GM12878 (cell line): ENCODE measurements around the gene ZSCAN9. TPM values are rescaled to one million over a fixed set of nuclear protein-coding genes. Genes with fewer than 3 reads are reported as not detected.

Source experiments
- ASH2L ChIP-seq: fragments of 300-600, 200-600 bp; sonication (generic); IDR thresholded peaks from 2 replicates; pipeline ENCODE4 v1.6.1; 2017; ENCODE audit warnings: low read depth, mild to moderate bottlenecking, borderline replicate concordance
- CBFB ChIP-seq: IDR thresholded peaks from 2 replicates; pipeline ENCODE4 v1.6.1; 2016; ENCODE audit warnings: antibody characterized with exemption, low read depth
- CHD2 ChIP-seq: IDR thresholded peaks from 2 replicates; pipeline ENCODE4 v1.6.1; 2011; ENCODE audit warnings: low read depth, low read length, improper control_type of control experiment, borderline replicate concordance
- CTCF ChIP-seq, 3 experiments: IDR thresholded peaks in 2 of 3; conservative IDR thresholded peaks in 1 of 3; 2 replicates each; pipeline ENCODE4 v1.5.1; 2011; ENCODE audit warnings: low read depth in 3 of 3, low read length in 3 of 3, mild to moderate bottlenecking in 3 of 3, control low read depth in 2 of 3, moderate library complexity in 2 of 3, inconsistent platforms in 1 of 3, mixed read lengths in 1 of 3; ENCODE audit not compliant: control insufficient read depth in 2 of 3, insufficient read depth in 1 of 3; ENCODE audit errors: extremely low read depth in 1 of 3
- E4F1 ChIP-seq: fragments of 450-650 bp; IDR thresholded peaks from 2 replicates; pipeline ENCODE4 v1.6.1; 2018; ENCODE audit warnings: borderline replicate concordance, mild to moderate bottlenecking; ENCODE audit not compliant: partially characterized antibody
- ETV6 ChIP-seq, 2 experiments: fragments of 450-650 bp in 1 of 2; IDR thresholded peaks in 1 of 2; conservative IDR thresholded peaks in 1 of 2; 2 replicates each; pipeline ENCODE4 v1.6.1; 2014; ENCODE audit warnings: antibody characterized with exemption in 1 of 2, borderline replicate concordance in 1 of 2, low read depth in 1 of 2, mild to moderate bottlenecking in 1 of 2, moderate library complexity in 1 of 2
- FOXM1 ChIP-seq: IDR thresholded peaks from 2 replicates; pipeline ENCODE4 v1.6.1; 2012; ENCODE audit warnings: low read depth, mild to moderate bottlenecking, inconsistent platforms, low read length, moderate library complexity
- LARP7 ChIP-seq: fragments of 450-650 bp; IDR thresholded peaks from 2 replicates; pipeline ENCODE4 v1.6.1; 2017; ENCODE audit warnings: mild to moderate bottlenecking
- MAX ChIP-seq: IDR thresholded peaks from 2 replicates; pipeline ENCODE4 v1.6.1; 2012; ENCODE audit warnings: low read depth, low read length, improper control_type of control experiment
- MEF2B ChIP-seq: fragments of 450-650 bp; IDR thresholded peaks from 2 replicates; pipeline ENCODE4 v1.6.1; 2018; ENCODE audit warnings: mild to moderate bottlenecking, moderate library complexity; ENCODE audit not compliant: partially characterized antibody, poor library complexity, severe bottlenecking
- MYC ChIP-seq: IDR thresholded peaks from 2 replicates; pipeline ENCODE4 v1.6.1; 2011; ENCODE audit warnings: mild to moderate bottlenecking, low read length, moderate library complexity, inconsistent platforms; ENCODE audit not compliant: insufficient read depth, insufficient replicate concordance, insufficient read length, severe bottlenecking
- NR2C2 ChIP-seq: IDR thresholded peaks from 2 replicates; pipeline ENCODE4 v1.6.1; 2011; ENCODE audit warnings: borderline replicate concordance, low read depth; ENCODE audit not compliant: control insufficient read depth, insufficient read length
- RBBP5 ChIP-seq: fragments of 200-600 bp; sonication (generic); conservative IDR thresholded peaks from 2 replicates; pipeline ENCODE4 v1.6.1; 2016
- RFX5 ChIP-seq: IDR thresholded peaks from 2 replicates; pipeline ENCODE4 v1.6.1; 2011; ENCODE audit warnings: low read depth, low read length, improper control_type of control experiment
- SIN3A ChIP-seq: IDR thresholded peaks from 2 replicates; pipeline ENCODE4 v1.6.1; 2012; ENCODE audit warnings: low read depth, low read length, improper control_type of control experiment
- SIX5 ChIP-seq: IDR thresholded peaks from 2 replicates; pipeline ENCODE4 v1.6.1; 2011; ENCODE audit warnings: mild to moderate bottlenecking, low read depth, low read length, moderate library complexity; ENCODE audit not compliant: severe bottlenecking
- SMC3 ChIP-seq: IDR thresholded peaks from 2 replicates; pipeline ENCODE4 v1.6.1; 2011; ENCODE audit warnings: low read length, improper control_type of control experiment, borderline replicate concordance
- SREBF1 ChIP-seq: IDR thresholded peaks from 2 replicates; pipeline ENCODE4 v1.6.1; 2012; ENCODE audit warnings: mild to moderate bottlenecking, low read length
- TARDBP ChIP-seq: IDR thresholded peaks from 2 replicates; pipeline ENCODE4 v1.6.1; 2016; ENCODE audit warnings: borderline replicate concordance
- TCF12 ChIP-seq: IDR thresholded peaks from 2 replicates; pipeline ENCODE4 v1.6.1; 2011; ENCODE audit warnings: low read depth, mild to moderate bottlenecking, low read length
- ZBTB33 ChIP-seq: fragments of 450-650 bp; IDR thresholded peaks from 2 replicates; pipeline ENCODE4 v1.6.1; 2017; ENCODE audit warnings: mild to moderate bottlenecking
- ZNF207 ChIP-seq: fragments of 450-650 bp; IDR thresholded peaks from 2 replicates; pipeline ENCODE4 v1.6.1; 2014; ENCODE audit warnings: antibody characterized with exemption, mild to moderate bottlenecking, borderline replicate concordance
- ZNF24 ChIP-seq: fragments of 450-650 bp; IDR thresholded peaks from 2 replicates; pipeline ENCODE4 v1.6.1; 2017; ENCODE audit warnings: antibody characterized with exemption, mild to moderate bottlenecking
- polyA plus RNA-seq, 11 experiments: library from polyadenylated mRNA; depleted of rRNA in 4 of 11; unstranded in 6 of 11; stranded (reverse) in 5 of 11; fragments of >200 nt; fragmentation: Nextera tagmentation in 4 of 11; fragmentation: Illumina TruSeq in 1 of 11; extraction: Ambion mirVana in 4 of 11; extraction: Trizol in 1 of 11; gene quantifications; 1 replicate in 1 of 11; 2 replicates in 10 of 11; pipeline versions ENCODE4 v1.2.1 to v1.2.3, GENCODE V29; 2011 to 2016; ENCODE audit warnings: inconsistent platforms in 2 of 11, missing spikeins in 2 of 11, low read depth in 1 of 11
- total RNA-seq, 4 experiments: library from RNA; depleted of rRNA in 3 of 4; stranded (reverse); fragments of >200 nt in 3 of 4; fragmentation: Illumina TruSeq in 1 of 4; extraction: Trizol in 1 of 4; gene quantifications; 2 replicates each; pipeline versions ENCODE4 v1.2.1 to v1.2.3, GENCODE V29; 2013 to 2021

Gene ZSCAN9
- total and polyA plus RNA-seq, 10 of the 15 experiments (the other 5 are each of a cell fraction or from before 2014, with no cell fraction given): 8.1 to 28.7 (median 17.4) TPM

- TF ChIP-seq E4F1: no peak
- peak; percentile 57; the same call in 1 of the 2 replicates for TF ChIP-seq CHD2
- no peak for TF ChIP-seq MEF2B
- TF ChIP-seq ZNF24: peak; percentile 78; the same call in 1 of the 2 replicates
- no peak for TF ChIP-seq RFX5
- TF ChIP-seq FOXM1: no peak
- TF ChIP-seq SREBF1: no peak
- TF ChIP-seq ZNF207: peak; percentile 79; the same call in 1 of the 2 replicates
- TF ChIP-seq ASH2L: peak; percentile 87; the same call in 1 of the 2 replicates
- no peak for TF ChIP-seq CTCF (IDR thresholded peaks at IDR 0.05 in 2 of 3, conservative IDR thresholded peaks at IDR 0.05 in 1 of 3; ENCODE audit: control insufficient read depth in 2 of 3, extremely low read depth in 1 of 3, insufficient read depth in 1 of 3, low read depth in 3 of 3, low read length in 3 of 3)
- TF ChIP-seq SIX5: no peak
- TF ChIP-seq MAX: 0 out of 2 replicates have a peak, but pooled peaks have one; percentile 30
- peak; percentile 78; the same call in 1 of the 2 replicates for TF ChIP-seq RBBP5
- TF ChIP-seq TARDBP: no peak
- 0 out of 2 replicates have a peak, but pooled peaks have one; percentile 9 for TF ChIP-seq SMC3
- TF ChIP-seq ZBTB33: no peak
- TF ChIP-seq NR2C2: no peak
- TF ChIP-seq LARP7: peak; percentile 64
- peak in 1 of 2 experiments; percentile 37; a peak in 1 of 4 replicates for TF ChIP-seq ETV6 (conservative IDR thresholded peaks at IDR 0.05 in 1 of 2, IDR thresholded peaks at IDR 0.05 in 1 of 2; ENCODE audit: borderline replicate concordance in 1 of 2, low read depth in 1 of 2)
- TF ChIP-seq SIN3A: no peak
- TF ChIP-seq CBFB: no peak; the same call in 1 of the 2 replicates
- TF ChIP-seq MYC: no peak
- 0 out of 2 replicates have a peak, but pooled peaks have one; percentile 37 for TF ChIP-seq TCF12
These were observed 42.1 kb downstream of the ZSCAN9 start, which contains the start of gene ZSCAN26 (continued) for GRCh38 chr6:28266962-28267694.
